Mucosa of rectum (tissue), 2 donors: ENCODE data around the gene STK39.

Experiments used
- H3K27ac ChIP-seq, 2 donors: one replicate each; pipeline ENCODE4 v1.7.0; 2013; ENCODE audit warnings: inconsistent platforms in 2 of 2, low read depth in 2 of 2, low read length in 2 of 2
- H3K27me3 ChIP-seq, 2 donors: one replicate each; pipeline ENCODE4 v1.7.0; 2013; ENCODE audit warnings: low read length in 2 of 2; ENCODE audit not compliant: control insufficient read depth in 2 of 2, insufficient read depth in 2 of 2
- H3K36me3 ChIP-seq, 2 donors: one replicate each; pipeline ENCODE4 v1.7.0; 2013; ENCODE audit warnings: low read length in 2 of 2; ENCODE audit not compliant: control insufficient read depth in 2 of 2, insufficient read depth in 2 of 2
- H3K4me1 ChIP-seq, 2 donors: one replicate each; pipeline ENCODE4 v1.7.0; 2013; ENCODE audit warnings: low read length in 2 of 2, mild to moderate bottlenecking in 1 of 2; ENCODE audit not compliant: control insufficient read depth in 2 of 2, insufficient read depth in 2 of 2
- H3K4me3 ChIP-seq, 2 donors: one replicate each; pipeline ENCODE4 v1.7.0; 2013; ENCODE audit warnings: low read length in 2 of 2
- H3K9ac ChIP-seq, 2 donors: one replicate each; pipeline ENCODE4 v1.7.0; 2013; ENCODE audit warnings: low read length in 2 of 2, low read depth in 1 of 2, mild to moderate bottlenecking in 1 of 2
- H3K9me3 ChIP-seq, 2 donors: one replicate each; pipeline ENCODE4 v1.7.0; 2013; ENCODE audit warnings: low read length in 2 of 2; ENCODE audit not compliant: control insufficient read depth in 2 of 2
- donor health status: healthy.
- donor health status: Normal muscosa, but diverticular disease.

The STK39 gene

GRCh38 chr2:168002021-168002553 is 245.3 kb downstream of the STK39 start:
- Histone ChIP-seq H3K4me1 (peaks cover 3 to 5% of the 10 kb centered on the region in 2 donors), H3K9ac (no peak overlapping the region), H3K36me3 (peaks cover 3 to 6% of the 10 kb centered on the region in 2 donors), H3K4me3 (no peak overlapping the region), H3K9me3 (no peaks in the 10 kb centered on the region), H3K27ac (no peak overlapping the region), H3K27me3 (no peaks in the 10 kb centered on the region)

- Histone ChIP-seq H3K4me1 (no peaks in the 10 kb centered on the region), H3K36me3 (peaks cover 0 to 5% of the 10 kb centered on the region in 2 donors), H3K9me3 (no peaks in the 10 kb centered on the region), H3K27ac (no peak overlapping the region), H3K27me3 (no peaks in the 10 kb centered on the region), H3K4me3 (no peak overlapping the region), H3K9ac (no peak overlapping the region)
Observed at GRCh38 chr2:167992278-167992677, 255.1 kb downstream of the STK39 start.

GRCh38 chr2:167990062-167990461 is 257.3 kb downstream of the STK39 start:
- no peak overlapping the region for H3K4me3 ChIP-seq
- H3K36me3 ChIP-seq, result peaks cover 0 to 4% of the 10 kb centered on the region in 2 donors

GRCh38 chr2:167988296-167988695 is 259.1 kb downstream of the STK39 start:
- Histone ChIP-seq H3K4me3 (no peak overlapping the region), H3K9ac (no peak overlapping the region), H3K27ac (no peak overlapping the region), H3K27me3 (no peaks in the 10 kb centered on the region), H3K9me3 (no peaks in the 10 kb centered on the region), H3K36me3 (peaks cover 3 to 14% of the 10 kb centered on the region in 2 donors), H3K4me1 (no peaks in the 10 kb centered on the region)

More at GRCh38 chr2:167990062-167990461, 257.3 kb downstream of the STK39 start:
- Histone ChIP-seq H3K27me3 (no peaks in the 10 kb centered on the region), H3K9ac (no peak overlapping the region), H3K27ac (no peak overlapping the region), H3K4me1 (no peaks in the 10 kb centered on the region), H3K9me3 (no peaks in the 10 kb centered on the region)

GRCh38 chr2:167987558-167987957 is 259.8 kb downstream of the STK39 start:
- Histone ChIP-seq H3K4me3 (no peak overlapping the region), H3K36me3 (peaks cover 3 to 14% of the 10 kb centered on the region in 2 donors), H3K27ac (no peak overlapping the region), H3K9me3 (no peaks in the 10 kb centered on the region), H3K9ac (no peak overlapping the region), H3K27me3 (no peaks in the 10 kb centered on the region), H3K4me1 (no peaks in the 10 kb centered on the region)

GRCh38 chr2:167987026-167987425 is 260.4 kb downstream of the STK39 start:
- H3K4me1 ChIP-seq, result no peaks in the 10 kb centered on the region
- no peak overlapping the region for H3K27ac ChIP-seq
- H3K9me3 ChIP-seq, result no peaks in the 10 kb centered on the region
- H3K4me3 ChIP-seq, result no peak overlapping the region
- no peak overlapping the region for H3K9ac ChIP-seq
- H3K36me3 ChIP-seq, result peaks cover 3 to 14% of the 10 kb centered on the region in 2 donors
- no peaks in the 10 kb centered on the region for H3K27me3 ChIP-seq

- no peaks in the 10 kb centered on the region for H3K27me3 ChIP-seq
- H3K4me1 ChIP-seq, result no peaks in the 10 kb centered on the region
- H3K9ac ChIP-seq, result no peak overlapping the region
- H3K4me3 ChIP-seq, result no peak overlapping the region
- peaks cover 3 to 14% of the 10 kb centered on the region in 2 donors for H3K36me3 ChIP-seq
- H3K27ac ChIP-seq, result no peak overlapping the region
- no peaks in the 10 kb centered on the region for H3K9me3 ChIP-seq
Observed at GRCh38 chr2:167986223-167986622, 261.2 kb downstream of the STK39 start.

- Histone ChIP-seq H3K9ac (no peak overlapping the region), H3K36me3 (peaks cover 3 to 11% of the 10 kb centered on the region in 2 donors), H3K27me3 (no peaks in the 10 kb centered on the region), H3K9me3 (no peaks in the 10 kb centered on the region), H3K4me1 (no peaks in the 10 kb centered on the region), H3K27ac (no peak overlapping the region), H3K4me3 (no peak overlapping the region)
Observed at GRCh38 chr2:167981945-167982344, 265.4 kb downstream of the STK39 start.

- Histone ChIP-seq H3K36me3 (peaks cover 3 to 11% of the 10 kb centered on the region in 2 donors), H3K27ac (no peak overlapping the region), H3K4me3 (no peak overlapping the region), H3K4me1 (no peaks in the 10 kb centered on the region), H3K9ac (no peak overlapping the region), H3K9me3 (no peaks in the 10 kb centered on the region), H3K27me3 (no peaks in the 10 kb centered on the region)
Observed at GRCh38 chr2:167980439-167980838, 267.0 kb downstream of the STK39 start.

- no peak overlapping the region for H3K27ac ChIP-seq
Observed at GRCh38 chr2:167972746-167973145, 274.6 kb downstream of the STK39 start.

More at GRCh38 chr2:167972746-167973145, 274.6 kb downstream of the STK39 start:
- Histone ChIP-seq H3K9ac (no peak overlapping the region), H3K9me3 (no peaks in the 10 kb centered on the region), H3K27me3 (no peaks in the 10 kb centered on the region), H3K4me1 (peaks cover 0 to 4% of the 10 kb centered on the region in 2 donors), H3K36me3 (no peaks in the 10 kb centered on the region), H3K4me3 (no peak overlapping the region)
